Measurements from ENCODE around the gene ZC3H12D.

ZC3H12D gene

DNA sequence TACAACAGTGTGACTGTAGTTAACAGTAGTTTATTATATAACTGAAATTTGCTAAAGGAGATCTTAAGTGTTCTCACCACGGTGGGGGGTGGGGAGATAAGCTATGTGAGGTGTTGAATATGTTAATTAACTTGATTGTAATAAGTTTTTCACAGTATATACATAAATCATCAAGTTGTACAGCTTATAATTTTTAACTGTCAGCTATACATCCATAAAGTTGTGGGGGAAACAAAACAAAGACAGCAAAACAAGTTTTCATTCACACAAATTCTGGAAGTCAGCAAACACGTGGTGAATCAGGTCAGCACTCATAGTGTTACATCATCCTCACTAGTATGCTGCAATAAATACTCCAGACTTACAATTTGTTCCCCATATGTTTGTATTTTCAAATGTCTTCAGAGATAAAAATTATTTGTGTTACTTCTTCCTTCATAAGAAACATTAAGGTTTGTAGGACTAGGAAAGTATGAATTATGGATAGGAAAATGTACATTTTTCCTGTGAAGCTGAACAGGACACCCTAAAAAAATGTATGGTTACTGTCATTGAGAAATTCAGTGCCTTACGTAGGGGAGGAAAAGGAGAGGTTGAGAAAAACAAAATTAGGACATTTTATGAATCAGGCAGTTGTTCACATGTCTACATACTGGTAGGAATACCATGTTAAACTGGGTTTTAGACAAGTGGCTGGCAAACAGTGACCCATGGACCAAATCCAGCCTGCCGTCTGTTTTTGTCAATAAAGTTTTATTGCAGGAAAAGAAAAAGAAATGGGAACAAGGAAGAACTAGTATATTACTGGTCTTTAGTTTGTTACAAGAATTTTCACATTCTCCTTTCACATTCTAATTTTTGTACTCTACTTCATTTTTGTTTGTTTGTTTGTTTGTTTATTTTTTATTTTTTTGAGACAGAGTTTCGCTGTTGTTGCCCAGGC is 78.7 kb downstream of the ZC3H12D start:
- peak in 1 of 2 donors; percentile 35 for ATAC-seq

DNA sequence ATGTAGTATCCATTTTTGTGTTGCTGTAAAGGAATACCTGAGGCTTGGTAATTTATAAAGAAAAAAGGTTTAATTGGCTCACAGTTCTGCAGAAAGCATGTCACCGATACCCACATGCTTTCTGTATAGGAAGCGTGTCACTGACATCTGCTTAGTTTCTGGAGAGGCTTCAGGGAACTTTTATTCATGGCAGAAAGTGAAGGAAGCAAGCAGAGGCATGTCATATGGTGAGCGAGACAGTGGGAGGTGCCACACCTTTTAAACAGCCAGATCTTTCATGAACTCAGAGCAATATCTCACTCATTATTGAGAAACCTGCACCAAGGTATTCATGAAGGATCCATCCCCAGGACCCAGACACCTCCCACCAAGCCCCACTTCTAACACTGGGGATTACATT is 81.3 kb downstream of the ZC3H12D start:
- no peak for ATAC-seq

DNA sequence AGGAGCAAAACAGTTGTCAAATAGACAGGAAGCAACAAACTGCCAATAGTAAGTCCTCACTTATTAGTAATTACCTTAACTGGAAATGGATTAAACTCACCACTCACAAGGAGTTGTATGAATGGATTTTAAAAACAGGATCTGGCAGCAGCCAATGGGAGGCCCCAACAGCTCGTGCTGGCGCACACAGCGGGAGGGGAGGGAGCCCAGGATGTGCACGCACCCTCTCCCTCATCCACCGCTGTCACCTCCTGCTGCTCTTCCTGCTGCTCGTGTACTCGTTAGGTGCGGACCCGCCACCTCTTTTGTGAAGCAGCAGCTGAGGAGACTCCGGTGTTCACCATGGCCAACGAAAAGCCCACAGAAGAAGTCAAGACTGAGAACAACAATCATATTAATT is 84.8 kb downstream of the ZC3H12D start, which contains the start of gene SUMO4:
SUMO4 (plus strand) TSS at position 213 of the 400 bp plus-strand sequence; CDS start at position 343, 130 bp downstream.
- no peak for ATAC-seq

DNA sequence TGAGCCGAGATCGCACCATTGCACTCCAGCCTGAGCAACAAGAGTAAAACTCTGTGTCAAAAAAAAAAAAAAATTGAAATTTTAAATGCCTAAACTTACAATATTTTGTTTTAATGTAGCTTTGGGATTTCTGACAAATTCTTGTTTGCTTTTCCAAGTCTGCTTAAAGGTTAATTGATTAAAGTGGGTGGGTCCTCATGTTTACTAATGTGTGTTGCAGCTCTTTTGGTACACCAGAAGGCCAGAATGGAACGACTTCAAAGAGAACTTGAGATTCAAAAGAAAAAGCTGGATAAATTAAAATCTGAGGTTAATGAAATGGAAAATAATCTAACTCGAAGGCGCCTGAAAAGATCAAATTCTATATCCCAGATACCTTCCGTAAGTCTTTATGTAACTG is 87.4 kb downstream of the ZC3H12D start:
- no peak for ATAC-seq

All from activated CD4-positive, CD25-positive, alpha-beta regulatory T cell treated with anti-CD3 and anti-CD28 coated beads, Interleukin-2, amount 50 U/mL, for 24 hours (primary cell).